Ascending aorta (tissue), 2 donors: ENCODE results near the gene OLFM1. TPM values are rescaled to one million over a fixed set of nuclear protein-coding genes. Genes with fewer than 3 reads are reported as not detected.
"Not testable (repeated sequence)": the region's sequence is repeated elsewhere in the genome, so short reads cannot be mapped to it uniquely, and the experiment has no call there.

Source experiments
- DNase-seq, 2 donors: peaks; one replicate each; pipeline ENCODE4 v3.0.0-alpha.2; 2019; ENCODE audit warnings: low spot score in 2 of 2
- H3K27ac ChIP-seq, 2 donors: fragments of 200-600 bp; sonication (generic); one replicate each; pipeline ENCODE4 v1.5.1; 2016 to 2017; ENCODE audit warnings: mild to moderate bottlenecking in 1 of 2
- H3K27me3 ChIP-seq: fragments of 200-600 bp; sonication (generic); one replicate; pipeline ENCODE4 v1.5.1; 2017
- H3K36me3 ChIP-seq, 2 donors: fragments of 200-600 bp; sonication (generic); one replicate each; pipeline ENCODE4 v1.5.1; 2016
- H3K4me1 ChIP-seq, 2 donors: fragments of 200-600 bp; sonication (generic); one replicate each; pipeline ENCODE4 v1.5.1; 2016 to 2017; ENCODE audit warnings: mild to moderate bottlenecking in 1 of 2
- H3K4me3 ChIP-seq, 2 donors: fragments of 200-600 bp; sonication (generic); one replicate each; pipeline ENCODE4 v1.5.1; 2016 to 2017; ENCODE audit warnings: mild to moderate bottlenecking in 1 of 2
- H3K9me3 ChIP-seq, 2 donors: fragments of 200-600 bp; sonication (generic); one replicate each; pipeline ENCODE4 v1.5.1; 2016
- intact Hi-C: fragments of 100-400 bp; cut with DNase I; formaldehyde crosslinking; loops from one replicate; pipeline ENCODE4 v1.15.1; 2023
- total RNA-seq: library from RNA; depleted of rRNA; stranded (reverse); fragments of >200 nt; gene quantifications from one replicate; pipeline ENCODE4 v1.1.0, GENCODE V29; 2016
- TF ChIP-seq, protein P1 (sequence below), 3 experiments: fragments of 200-600 bp in 2 of 3; fragments of 450-650 bp in 1 of 3; sonication (generic) in 2 of 3; IDR thresholded peaks; one replicate each; pipeline ENCODE4 v1.5.1; 2016 to 2019; ENCODE audit warnings: antibody characterized with exemption in 3 of 3, mild to moderate bottlenecking in 1 of 3, moderate library complexity in 1 of 3

OLFM1 gene
- total RNA-seq, 1 donor from 2014 or later: 102 TPM

DNA sequence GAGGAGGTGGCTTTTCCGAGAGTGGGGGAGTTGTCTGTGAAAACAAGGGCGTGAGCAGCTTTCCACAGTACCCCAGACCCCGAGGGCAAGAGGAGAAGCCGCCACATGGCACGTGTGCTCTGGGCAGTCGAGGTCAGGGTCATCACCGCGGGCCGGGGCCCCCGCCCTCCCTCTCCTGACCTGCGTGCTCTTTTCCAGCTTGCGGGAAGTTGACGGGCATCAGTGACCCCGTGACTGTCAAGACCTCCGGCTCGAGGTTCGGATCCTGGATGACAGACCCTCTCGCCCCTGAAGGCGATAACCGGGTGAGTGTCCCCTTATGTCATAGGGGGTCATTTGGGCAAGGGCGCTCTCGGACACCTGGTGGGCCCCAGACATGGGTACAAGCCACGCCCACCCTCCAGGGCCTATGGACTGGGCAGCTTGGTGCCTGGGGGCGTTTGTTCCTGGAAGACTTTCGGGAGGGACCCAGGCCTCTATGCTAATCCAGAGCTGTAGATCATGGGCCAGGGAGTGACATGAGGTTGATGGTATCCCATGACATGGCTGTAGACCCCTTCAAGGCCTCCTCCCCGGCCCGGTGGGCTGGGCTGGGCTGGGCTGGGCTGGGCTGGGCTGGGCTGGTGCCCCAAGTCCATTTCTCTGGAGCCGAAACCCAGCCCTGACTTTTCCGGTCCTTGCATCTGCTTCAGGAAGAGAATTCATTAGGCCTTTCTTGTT lies 19.2 kb downstream of the OLFM1 start:
- no peak for DNase-seq
- TF ChIP-seq, protein P1, sequence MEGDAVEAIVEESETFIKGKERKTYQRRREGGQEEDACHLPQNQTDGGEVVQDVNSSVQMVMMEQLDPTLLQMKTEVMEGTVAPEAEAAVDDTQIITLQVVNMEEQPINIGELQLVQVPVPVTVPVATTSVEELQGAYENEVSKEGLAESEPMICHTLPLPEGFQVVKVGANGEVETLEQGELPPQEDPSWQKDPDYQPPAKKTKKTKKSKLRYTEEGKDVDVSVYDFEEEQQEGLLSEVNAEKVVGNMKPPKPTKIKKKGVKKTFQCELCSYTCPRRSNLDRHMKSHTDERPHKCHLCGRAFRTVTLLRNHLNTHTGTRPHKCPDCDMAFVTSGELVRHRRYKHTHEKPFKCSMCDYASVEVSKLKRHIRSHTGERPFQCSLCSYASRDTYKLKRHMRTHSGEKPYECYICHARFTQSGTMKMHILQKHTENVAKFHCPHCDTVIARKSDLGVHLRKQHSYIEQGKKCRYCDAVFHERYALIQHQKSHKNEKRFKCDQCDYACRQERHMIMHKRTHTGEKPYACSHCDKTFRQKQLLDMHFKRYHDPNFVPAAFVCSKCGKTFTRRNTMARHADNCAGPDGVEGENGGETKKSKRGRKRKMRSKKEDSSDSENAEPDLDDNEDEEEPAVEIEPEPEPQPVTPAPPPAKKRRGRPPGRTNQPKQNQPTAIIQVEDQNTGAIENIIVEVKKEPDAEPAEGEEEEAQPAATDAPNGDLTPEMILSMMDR (IDR thresholded peaks at IDR 0.05): no peak
- intact Hi-C loops: no loop called here
- Histone ChIP-seq H3K27me3 (no peaks in the 10 kb centered on the region), H3K36me3 (no peaks in the 10 kb centered on the region), H3K27ac (no peak overlapping the region), H3K4me1 (peaks cover 3 to 10% of the 10 kb centered on the region in 2 donors), H3K9me3 (no peaks in the 10 kb centered on the region), H3K4me3 (no peak overlapping the region)

DNA sequence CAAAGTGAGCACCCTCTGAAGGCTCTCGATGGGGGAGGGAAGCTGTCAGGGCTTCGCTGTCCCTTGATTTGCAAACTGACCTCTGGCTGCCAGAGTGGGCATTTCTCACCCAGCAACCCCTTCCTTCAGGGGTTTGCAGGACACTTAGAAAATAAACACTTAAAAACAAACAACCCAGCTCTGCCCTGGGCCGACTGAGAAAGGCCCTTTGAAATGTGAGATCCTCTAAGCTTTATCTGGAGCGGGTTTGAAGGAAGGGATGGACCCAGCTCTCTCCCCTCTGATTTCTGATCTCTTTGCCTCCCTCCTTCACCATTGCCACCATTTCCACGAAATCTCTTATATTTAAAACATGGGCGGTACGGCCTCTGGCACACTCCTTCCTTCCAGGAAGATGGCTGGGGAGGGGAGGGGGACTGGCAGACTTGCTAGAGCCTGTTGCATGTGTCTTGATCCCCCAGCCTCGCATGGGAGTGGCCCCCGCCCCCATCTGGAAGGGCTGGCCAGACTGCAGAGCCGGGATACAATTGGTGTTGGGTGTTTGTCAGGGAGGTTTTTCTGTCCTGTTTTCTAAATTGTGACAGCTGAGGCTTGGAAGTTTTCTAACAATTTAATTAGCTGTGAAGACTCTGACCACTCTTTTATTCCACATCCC lies 20.2 kb downstream of the OLFM1 start:
- no peak overlapping the region for H3K27ac ChIP-seq
- H3K27me3 ChIP-seq: no peaks in the 10 kb centered on the region
- H3K36me3 ChIP-seq: no peaks in the 10 kb centered on the region
- intact Hi-C loops: no loop called here
- H3K4me1 ChIP-seq: peaks cover 3 to 9% of the 10 kb centered on the region in 2 donors
- no peak overlapping the region for H3K4me3 ChIP-seq
- TF ChIP-seq, protein P1 (IDR thresholded peaks at IDR 0.05): no peak
- H3K9me3 ChIP-seq: no peaks in the 10 kb centered on the region
- no peak for DNase-seq

DNA sequence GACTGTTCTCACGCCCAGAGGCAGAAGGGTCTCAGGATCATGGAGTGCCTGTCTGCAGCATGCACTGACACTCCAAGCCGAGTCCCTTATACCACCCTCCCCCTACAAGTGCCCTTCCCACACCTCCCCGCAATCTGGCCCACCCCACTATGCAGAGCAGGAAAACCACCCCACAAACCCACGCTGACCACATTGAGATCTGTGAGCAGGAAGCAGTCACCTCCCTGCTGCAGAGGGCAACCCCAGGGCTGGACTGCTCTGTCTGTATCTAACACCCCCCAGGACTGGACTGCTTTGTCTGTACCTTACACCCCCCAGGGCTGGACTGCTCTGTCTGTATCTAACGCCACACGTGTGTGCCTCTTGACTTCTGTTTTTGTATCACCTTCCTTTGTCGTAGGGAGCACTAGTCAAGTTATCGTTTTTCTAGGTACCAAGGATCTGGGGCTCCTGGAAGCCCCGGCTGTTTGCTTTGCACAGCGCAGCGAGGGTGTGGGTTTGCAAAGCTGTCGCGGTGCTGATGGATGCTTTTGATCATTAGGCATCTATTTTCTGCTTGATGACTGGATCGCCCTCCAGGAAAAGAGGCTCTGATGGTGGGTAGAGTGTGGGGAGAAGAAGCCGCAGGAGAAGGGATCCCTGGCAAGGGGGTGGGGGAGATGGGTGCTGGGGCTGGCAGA lies 21.5 kb downstream of the OLFM1 start:
- DNase-seq: no peak
- intact Hi-C loops: no loop called here
- no peak overlapping the region for H3K27ac ChIP-seq
- TF ChIP-seq, protein P1 (IDR thresholded peaks at IDR 0.05): no peak
- H3K4me3 ChIP-seq: no peak overlapping the region
- H3K27me3 ChIP-seq: no peaks in the 10 kb centered on the region
- H3K4me1 ChIP-seq: peaks cover 0 to 3% of the 10 kb centered on the region in 2 donors
- H3K9me3 ChIP-seq: no peaks in the 10 kb centered on the region
- no peaks in the 10 kb centered on the region for H3K36me3 ChIP-seq

DNA sequence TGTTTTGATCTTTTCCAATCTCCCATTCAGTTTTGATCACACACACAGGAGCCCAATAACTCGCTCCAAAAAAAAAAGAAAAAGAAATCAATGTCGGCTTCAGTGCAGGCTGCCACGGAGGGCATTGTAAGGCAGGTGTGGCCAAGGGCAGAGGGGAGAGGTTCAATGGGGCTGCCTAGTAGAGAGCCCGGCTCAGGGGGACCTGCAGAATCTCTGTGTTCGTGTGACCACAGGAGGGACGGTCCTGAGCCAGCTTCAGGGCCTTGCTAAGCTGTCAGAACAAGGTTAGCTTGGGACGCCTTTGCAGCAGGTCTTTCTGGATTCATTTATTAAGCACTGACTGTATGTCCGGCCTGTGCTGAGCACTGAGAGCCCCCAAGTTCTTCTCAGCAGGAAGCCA lies 22.2 kb downstream of the OLFM1 start:
- no peak overlapping the region for H3K4me3 ChIP-seq
- H3K27ac ChIP-seq: no peak overlapping the region
- no peaks in the 10 kb centered on the region for H3K27me3 ChIP-seq
- H3K36me3 ChIP-seq: no peaks in the 10 kb centered on the region
- TF ChIP-seq, protein P1 (IDR thresholded peaks at IDR 0.05): no peak
- no peak for DNase-seq
- H3K4me1 ChIP-seq: no peaks in the 10 kb centered on the region
- intact Hi-C loops: no loop called here
- no peaks in the 10 kb centered on the region for H3K9me3 ChIP-seq

DNA sequence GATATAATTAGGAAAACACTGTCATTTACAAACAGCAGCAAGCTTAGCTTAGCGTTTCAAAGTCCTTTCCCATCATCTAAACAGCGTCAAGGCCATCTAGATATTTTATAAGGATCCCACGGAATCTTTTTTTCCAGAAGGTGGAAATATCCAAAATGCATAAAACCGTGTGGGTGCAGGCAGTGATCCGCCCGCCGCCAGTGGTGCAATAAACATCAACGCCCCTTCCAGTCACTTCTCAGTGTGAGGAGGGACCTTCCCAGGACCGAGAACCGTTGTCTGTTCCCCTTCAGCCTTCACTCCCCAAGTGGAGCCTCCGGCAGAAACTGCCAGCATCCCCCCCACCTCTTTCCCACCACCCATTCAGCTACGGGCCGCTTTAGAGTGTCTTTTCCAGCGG lies 22.9 kb downstream of the OLFM1 start:
- TF ChIP-seq, protein P1 (IDR thresholded peaks at IDR 0.05): no peak
- H3K9me3 ChIP-seq: no peaks in the 10 kb centered on the region
- intact Hi-C loops: no loop called here
- no peaks in the 10 kb centered on the region for H3K36me3 ChIP-seq
- H3K4me3 ChIP-seq: no peak overlapping the region
- DNase-seq: no peak
- no peak overlapping the region for H3K27ac ChIP-seq
- H3K27me3 ChIP-seq: no peaks in the 10 kb centered on the region
- no peaks in the 10 kb centered on the region for H3K4me1 ChIP-seq

DNA sequence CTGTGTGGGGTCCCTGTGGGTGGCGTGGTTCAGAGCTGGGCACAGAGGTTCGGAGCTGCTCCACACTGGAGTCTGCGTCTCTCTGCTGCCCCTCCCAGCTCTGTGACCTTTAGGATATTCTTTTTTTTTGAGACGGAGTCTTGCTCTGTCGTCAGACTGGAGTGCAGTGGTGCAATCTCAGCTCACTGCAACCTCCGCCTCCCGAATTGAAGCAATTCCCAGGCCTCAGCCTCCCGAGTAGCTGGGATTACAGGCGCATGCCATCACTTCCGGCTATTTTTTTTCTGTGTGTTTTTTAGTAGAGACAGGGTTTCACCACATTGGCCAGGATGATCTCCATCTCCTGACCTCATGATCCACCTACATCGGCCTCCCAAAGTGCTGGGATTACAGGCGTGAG lies 24.1 kb downstream of the OLFM1 start:
- H3K4me3 ChIP-seq, intact Hi-C loops, H3K27ac ChIP-seq, H3K4me1 ChIP-seq, DNase-seq, H3K27me3 ChIP-seq, H3K36me3 ChIP-seq, H3K9me3 ChIP-seq: not testable (repeated sequence)
